Effector memory CD8-positive, alpha-beta T cell (primary cell): ENCODE measurements around the gene S100A7A.

Source experiments
- ATAC-seq: fragments of 150-1000 bp; cut with Tn5 transposase; replicated peaks from 2 replicates; pipeline ENCODE4 v1.10.0; 2021; ENCODE audit warnings: mild to moderate bottlenecking, moderate library complexity
- DNase-seq, 3 experiments: peaks; one replicate each; pipeline ENCODE4 v3.0.0; 2021
- H3K27ac Mint-ChIP-seq, 2 donors: one replicate each; pipeline ENCODE4 v1.8.0; 2022; ENCODE audit warnings: mild to moderate bottlenecking in 2 of 2, mixed read lengths in 2 of 2, moderate library complexity in 2 of 2
- H3K27me3 Mint-ChIP-seq, 2 donors: one replicate each; pipeline ENCODE4 v1.8.0; 2022; ENCODE audit warnings: mixed read lengths in 2 of 2
- H3K36me3 Mint-ChIP-seq: one replicate; pipeline ENCODE4 v1.8.0; 2022; ENCODE audit warnings: mild to moderate bottlenecking, moderate library complexity, mixed read lengths; ENCODE audit not compliant: insufficient read depth
- H3K4me1 Mint-ChIP-seq, 2 donors: one replicate each; pipeline ENCODE4 v1.8.0; 2022; ENCODE audit warnings: low read depth in 2 of 2, mixed read lengths in 2 of 2
- H3K4me3 Mint-ChIP-seq, 2 donors: one replicate each; pipeline ENCODE4 v1.8.0; 2022; ENCODE audit warnings: mild to moderate bottlenecking in 2 of 2, mixed read lengths in 2 of 2, moderate library complexity in 2 of 2
- H3K9me3 Mint-ChIP-seq, 2 donors: one replicate each; pipeline ENCODE4 v1.8.0; 2022; ENCODE audit warnings: mixed read lengths in 2 of 2
- total RNA-seq, 9 experiments: gene quantifications; one replicate each; lab custom pipeline; 2026; lab: John Stamatoyannopoulos, UW

The S100A7A gene
- 0 reads per million in 9 experiments for total RNA-seq

DNA sequence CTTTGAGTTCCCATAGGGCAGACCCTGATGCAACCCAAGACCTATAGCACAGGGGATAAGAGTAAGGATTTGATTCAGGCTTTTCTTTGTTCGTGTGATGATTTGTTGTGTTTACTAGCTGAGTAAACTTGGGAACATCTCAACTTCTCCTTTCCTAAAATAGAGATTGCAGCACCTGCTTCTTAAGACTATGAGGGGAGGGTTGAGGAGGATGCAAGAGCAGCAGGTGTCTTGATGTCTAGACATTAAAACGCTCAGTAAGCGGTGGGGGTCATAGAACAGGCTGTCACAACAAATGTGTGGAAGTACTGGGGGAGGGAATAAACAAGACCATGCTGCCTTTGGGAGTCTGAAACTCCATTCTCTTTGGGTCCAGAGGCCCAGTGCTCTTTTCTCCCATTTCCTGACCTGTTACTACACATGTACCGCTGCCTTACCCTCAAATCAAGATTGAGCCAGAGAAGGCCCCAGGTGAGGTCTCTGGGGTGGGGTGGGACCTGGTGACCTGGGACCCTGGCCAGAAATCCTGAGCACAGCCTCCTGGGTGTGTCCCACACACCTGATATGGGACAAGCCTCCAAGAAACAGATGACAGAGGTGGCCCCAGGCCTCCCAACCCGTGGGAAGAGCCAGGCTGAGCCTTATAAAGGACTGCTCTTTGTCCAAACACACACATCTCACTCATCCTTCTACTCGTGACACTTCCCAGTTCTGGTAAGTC is at the start of gene S100A7A:
TSS of gene S100A7A (plus strand) at position 671 of the 721 bp plus-strand sequence. CDS start 1,563 bp downstream, outside the sequence.
- Mint-ChIP-seq H3K36me3 (no peaks in the 10 kb centered on the region), H3K4me3 (no peak within 1 kb of the TSS), H3K9me3 (no peaks in the 10 kb centered on the region), H3K4me1 (no peaks in the 10 kb centered on the region), H3K27ac (no peak within 1 kb of the TSS), H3K27me3 (peaks cover 34 to 61% of the 10 kb centered on the region in 2 donors)
- no peak for ATAC-seq
- no peak for DNase-seq

- Mint-ChIP-seq H3K4me3 (no peak overlapping the region), H3K27ac (no peak overlapping the region)
These were observed 49.2 kb upstream of the S100A7A start for GRCh38 chr1:153367090-153367489.

DNA sequence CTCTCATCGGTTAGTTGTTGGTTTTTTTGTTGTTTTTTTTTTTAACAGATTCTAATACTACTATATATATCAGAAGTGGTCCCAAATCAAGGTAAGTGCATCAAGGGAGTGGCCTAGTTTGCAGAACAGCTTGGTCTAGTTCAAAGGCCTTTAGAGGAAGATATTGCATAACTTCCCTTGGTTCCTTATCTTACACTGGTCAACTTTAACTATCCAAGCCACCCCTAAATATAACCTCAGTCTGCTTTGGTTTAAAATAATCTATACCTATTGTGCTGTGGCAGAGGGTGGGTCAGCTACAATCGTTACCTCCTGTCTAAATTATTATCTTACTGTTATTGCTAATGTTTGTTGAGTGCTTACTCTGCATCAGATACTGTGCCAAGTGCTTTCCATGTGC is 47.8 kb upstream of the S100A7A start:
- Mint-ChIP-seq H3K4me3 (no peak overlapping the region), H3K27ac (no peak overlapping the region), H3K27me3 (peaks cover 41 to 49% of the 10 kb centered on the region in 2 donors), H3K36me3 (no peaks in the 10 kb centered on the region), H3K4me1 (no peaks in the 10 kb centered on the region), H3K9me3 (no peaks in the 10 kb centered on the region)
- no peak for DNase-seq
- no peak for ATAC-seq

More at GRCh38 chr1:153367090-153367489, 49.2 kb upstream of the S100A7A start:
- Mint-ChIP-seq H3K9me3 (no peaks in the 10 kb centered on the region), H3K27me3 (peaks cover 49 to 58% of the 10 kb centered on the region in 2 donors), H3K4me1 (no peaks in the 10 kb centered on the region), H3K36me3 (no peaks in the 10 kb centered on the region)
- no peak for DNase-seq
- no peak for ATAC-seq

GRCh38 chr1:153370146-153370545 is 46.2 kb upstream of the S100A7A start:
- no peak for ATAC-seq
- Mint-ChIP-seq H3K4me3 (no peak overlapping the region), H3K27ac (no peak overlapping the region), H3K27me3 (peaks cover 30 to 44% of the 10 kb centered on the region in 2 donors), H3K4me1 (no peaks in the 10 kb centered on the region), H3K9me3 (no peaks in the 10 kb centered on the region), H3K36me3 (no peaks in the 10 kb centered on the region)
- DNase-seq = no peak

DNA sequence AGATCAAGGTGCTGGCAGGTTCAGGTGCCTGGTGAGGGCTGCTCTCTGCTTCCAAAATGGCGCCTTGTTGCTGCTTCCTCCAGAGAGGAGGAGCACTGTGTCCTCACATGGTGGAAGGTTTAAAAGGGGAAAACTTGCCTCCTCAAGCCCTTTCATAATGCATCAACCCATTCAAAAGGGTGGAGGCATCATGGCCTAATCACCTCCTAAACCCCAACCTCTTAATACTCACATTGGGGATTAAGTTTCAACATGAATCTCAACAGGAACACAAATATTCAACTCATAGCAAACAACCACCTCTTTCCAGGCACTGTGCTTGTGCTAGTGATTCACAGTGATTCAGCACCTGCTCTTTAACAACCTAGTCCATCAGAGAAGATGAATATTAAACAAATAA is 45.1 kb upstream of the S100A7A start:
- no peaks in the 10 kb centered on the region for H3K9me3 Mint-ChIP-seq
- no peaks in the 10 kb centered on the region for H3K36me3 Mint-ChIP-seq
- H3K4me3 Mint-ChIP-seq = no peak overlapping the region
- no peaks in the 10 kb centered on the region for H3K4me1 Mint-ChIP-seq
- H3K27me3 Mint-ChIP-seq = peaks cover 20 to 37% of the 10 kb centered on the region in 2 donors
- no peak overlapping the region for H3K27ac Mint-ChIP-seq
- no peak for ATAC-seq
- no peak for DNase-seq

DNA sequence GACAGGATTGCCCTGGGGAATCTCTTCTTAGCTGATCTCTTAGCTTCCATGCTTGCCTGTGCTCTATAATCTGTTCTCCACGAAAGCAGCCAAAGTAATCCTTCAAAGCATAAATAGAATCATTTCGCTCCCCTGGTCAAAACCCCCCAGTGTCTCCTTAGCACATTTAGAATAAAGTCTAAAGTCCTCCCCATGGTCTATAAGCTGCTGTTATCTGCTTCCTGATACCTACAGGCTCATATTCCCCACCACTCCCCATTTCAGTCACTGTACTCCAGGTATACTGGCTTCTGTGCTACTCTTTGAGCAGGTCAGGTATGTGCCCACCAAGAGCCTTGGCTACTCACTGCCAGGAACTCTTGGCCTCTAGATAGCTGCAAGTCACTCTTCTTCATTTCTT is 43.7 kb upstream of the S100A7A start:
- no peak for ATAC-seq
- no peak overlapping the region for H3K27ac Mint-ChIP-seq

DNA sequence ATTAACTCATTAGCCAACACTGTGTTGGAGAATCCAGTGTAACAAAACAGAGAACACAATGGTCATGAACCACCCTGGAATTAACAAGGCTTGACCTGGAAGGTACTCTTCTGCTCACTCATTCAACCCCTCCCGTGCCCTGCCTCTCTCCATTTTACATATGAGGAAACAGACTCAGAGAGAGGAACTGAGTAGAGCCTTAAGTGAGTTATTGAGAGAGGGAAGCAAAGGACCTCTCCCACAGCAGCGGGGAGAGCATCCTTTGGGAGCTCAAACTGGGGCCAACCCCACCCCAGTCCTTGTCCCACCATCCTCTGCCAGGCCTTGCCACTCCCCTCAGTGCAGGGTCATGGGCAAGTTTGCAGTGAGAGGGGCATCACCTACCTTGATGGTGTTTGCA is 42.2 kb upstream of the S100A7A start:
- ATAC-seq (no peak), DNase-seq (no peak)
- H3K27ac Mint-ChIP-seq = no peak overlapping the region
- no peak overlapping the region for H3K4me3 Mint-ChIP-seq
- no peaks in the 10 kb centered on the region for H3K9me3 Mint-ChIP-seq
- no peaks in the 10 kb centered on the region for H3K4me1 Mint-ChIP-seq
- peaks cover 40 to 55% of the 10 kb centered on the region in 2 donors for H3K27me3 Mint-ChIP-seq
- H3K36me3 Mint-ChIP-seq = no peaks in the 10 kb centered on the region

More for the DNA sequence above, 43.7 kb upstream of the S100A7A start:
- H3K27me3 Mint-ChIP-seq = peaks cover 29 to 45% of the 10 kb centered on the region in 2 donors
- H3K4me3 Mint-ChIP-seq = no peak overlapping the region
- no peaks in the 10 kb centered on the region for H3K36me3 Mint-ChIP-seq
- no peaks in the 10 kb centered on the region for H3K9me3 Mint-ChIP-seq
- DNase-seq = no peak
- no peaks in the 10 kb centered on the region for H3K4me1 Mint-ChIP-seq

- no peak within 1 kb of the TSS for H3K27ac Mint-ChIP-seq
- H3K27me3 Mint-ChIP-seq = peaks cover 36 to 51% of the 10 kb centered on the region in 2 donors
- H3K36me3 Mint-ChIP-seq = no peaks in the 10 kb centered on the region
- ATAC-seq (no peak), DNase-seq (no peak)
- no peak within 1 kb of the TSS for H3K4me3 Mint-ChIP-seq
- no peaks in the 10 kb centered on the region for H3K9me3 Mint-ChIP-seq
- H3K4me1 Mint-ChIP-seq = no peaks in the 10 kb centered on the region
These were observed 40.8 kb upstream of the S100A7A start, which contains the start of gene S100A12 for GRCh38 chr1:153375511-153375910. Gene S100A12, minus strand, starts transcription at chr1:153375621. Its CDS starts 1,029 bp downstream, at chr1:153374592.

DNA sequence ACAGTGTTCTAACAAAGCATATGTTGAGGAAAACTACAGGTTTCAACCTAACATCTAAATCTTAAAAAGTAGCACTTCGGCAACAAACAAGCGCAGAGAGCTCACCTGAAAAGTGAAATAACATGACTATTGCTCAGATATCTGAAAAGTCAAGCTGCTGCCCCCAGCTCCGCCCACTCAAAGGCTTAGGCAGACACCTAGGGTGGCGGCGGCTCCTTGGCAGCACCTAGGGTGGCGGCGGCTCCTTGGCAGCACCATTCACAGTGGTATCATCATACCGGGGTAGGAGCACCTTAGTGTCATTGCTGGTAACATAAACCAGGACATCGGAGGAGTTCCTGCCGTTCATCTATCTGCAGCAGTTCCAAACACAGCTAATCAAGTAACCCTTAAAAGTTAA is 36.7 kb upstream of the S100A7A start:
- Mint-ChIP-seq H3K4me3 (no peak overlapping the region), H3K27me3 (peaks cover 56 to 69% of the 10 kb centered on the region in 2 donors), H3K9me3 (peaks cover 2 to 13% of the 10 kb centered on the region in 2 donors), H3K27ac (no peak overlapping the region), H3K4me1 (no peaks in the 10 kb centered on the region), H3K36me3 (no peaks in the 10 kb centered on the region)
- ATAC-seq = no peak
- no peak for DNase-seq

GRCh38 chr1:153380711-153381110 is 35.6 kb upstream of the S100A7A start:
- Mint-ChIP-seq H3K9me3 (peaks cover 2 to 13% of the 10 kb centered on the region in 2 donors), H3K27ac (no peak overlapping the region), H3K27me3 (peaks cover 56 to 61% of the 10 kb centered on the region in 2 donors), H3K36me3 (no peaks in the 10 kb centered on the region), H3K4me1 (no peaks in the 10 kb centered on the region), H3K4me3 (no peak overlapping the region)
- ATAC-seq (no peak), DNase-seq (no peak)

DNA sequence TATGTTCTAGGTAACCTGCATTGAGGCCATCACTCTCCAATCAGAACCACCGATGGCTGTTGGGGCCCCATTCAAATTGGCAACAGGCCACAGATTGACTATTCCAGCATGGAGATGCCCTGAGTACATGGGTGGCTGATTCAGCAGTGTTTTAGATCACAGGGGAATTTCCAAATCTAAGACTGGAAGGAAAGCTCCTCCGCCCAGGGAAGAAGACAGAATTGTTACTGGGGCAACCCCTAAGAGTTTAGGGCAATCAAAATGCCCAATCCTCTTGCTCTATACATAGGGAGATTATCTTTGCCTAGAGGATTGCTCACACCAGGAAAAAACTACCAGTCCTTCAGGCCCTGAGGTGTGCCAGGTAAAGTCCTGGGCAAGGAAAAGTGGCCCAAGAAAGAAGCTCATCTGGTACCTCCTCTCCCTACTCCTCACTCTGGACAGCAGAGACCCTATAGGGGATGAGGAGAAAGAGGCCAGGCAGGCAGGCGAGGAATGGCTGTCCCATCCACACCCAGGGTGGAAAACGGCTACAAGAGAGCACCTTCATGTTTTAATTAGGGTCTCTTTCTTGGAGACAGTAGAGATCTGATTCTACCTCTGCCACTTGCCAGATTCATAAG is 31.3 kb upstream of the S100A7A start:
- no peaks in the 10 kb centered on the region for H3K4me1 Mint-ChIP-seq
- H3K9me3 Mint-ChIP-seq = peaks cover 2 to 13% of the 10 kb centered on the region in 2 donors
- peaks cover 48 to 49% of the 10 kb centered on the region in 2 donors for H3K27me3 Mint-ChIP-seq
- ATAC-seq (no peak), DNase-seq (no peak)
- H3K27ac Mint-ChIP-seq = no peak overlapping the region
- no peak overlapping the region for H3K4me3 Mint-ChIP-seq
- no peaks in the 10 kb centered on the region for H3K36me3 Mint-ChIP-seq

- ATAC-seq = no peak
- Mint-ChIP-seq H3K27ac (no peak overlapping the region), H3K4me1 (no peaks in the 10 kb centered on the region), H3K36me3 (no peaks in the 10 kb centered on the region), H3K27me3 (peaks cover 49 to 56% of the 10 kb centered on the region in 2 donors), H3K9me3 (peaks cover 0 to 6% of the 10 kb centered on the region in 2 donors), H3K4me3 (no peak overlapping the region)
- DNase-seq = no peak
These were observed 29.8 kb upstream of the S100A7A start for GRCh38 chr1:153386500-153386901.

- peaks cover 49 to 55% of the 10 kb centered on the region in 2 donors for H3K27me3 Mint-ChIP-seq
- H3K4me3 Mint-ChIP-seq = no peak overlapping the region
- no peak overlapping the region for H3K27ac Mint-ChIP-seq
- H3K9me3 Mint-ChIP-seq = peaks cover 0 to 1% of the 10 kb centered on the region in 2 donors
- ATAC-seq (no peak), DNase-seq (no peak)
- no peaks in the 10 kb centered on the region for H3K36me3 Mint-ChIP-seq
- H3K4me1 Mint-ChIP-seq = no peaks in the 10 kb centered on the region
These were observed 29.3 kb upstream of the S100A7A start for GRCh38 chr1:153387001-153387400.

GRCh38 chr1:153387785-153388184 is 28.5 kb upstream of the S100A7A start:
- Mint-ChIP-seq H3K4me3 (no peak overlapping the region), H3K36me3 (no peaks in the 10 kb centered on the region), H3K27ac (no peak overlapping the region), H3K9me3 (no peaks in the 10 kb centered on the region), H3K27me3 (peaks cover 49 to 52% of the 10 kb centered on the region in 2 donors), H3K4me1 (no peaks in the 10 kb centered on the region)
- ATAC-seq (no peak), DNase-seq (no peak)
